OCI-LY1 (cell line): Measurements from ENCODE around the gene CCDC9B.

Experiments used
- CTCF ChIP-seq: fragments of 200-600 bp; sonication (generic), shearing (Covaris generic); IDR thresholded peaks from 2 replicates; pipeline ENCODE4 v1.5.1; 2017; ENCODE audit warnings: mild to moderate bottlenecking, antibody characterized with exemption, low read length, moderate library complexity, mixed read lengths
- EZH2 ChIP-seq: fragments of 200-600 bp; sonication (generic), shearing (Covaris generic); IDR thresholded peaks from 2 replicates; pipeline ENCODE4 v1.8.0; 2017; ENCODE audit warnings: borderline replicate concordance, mixed run types, mild to moderate bottlenecking, antibody characterized with exemption, low read length, moderate library complexity, mixed read lengths

GRCh38 chr15:40334541-40334940 is 6.2 kb downstream of the CCDC9B start:
- TF ChIP-seq CTCF = no peak
- TF ChIP-seq EZH2 = no peak
